H1 (cell line): Measurements from ENCODE around the gene CORO2B. TPM values are rescaled to one million over a fixed set of nuclear protein-coding genes. Genes with fewer than 3 reads are reported as not detected.

Experiments
- CTCF ChIA-PET: fragments of 300-600 bp; sonication (Branson Sonifier 250); formaldehyde crosslinking; loops from one replicate; lab custom pipeline; 2021; ENCODE audit not compliant: partially characterized antibody; lab: Charles Lee
- POLR2A ChIA-PET: fragments of 300-600 bp; sonication (Branson Sonifier 250); formaldehyde crosslinking; loops from one replicate; lab custom pipeline; 2021; ENCODE audit warnings: inconsistent platforms; ENCODE audit not compliant: partially characterized antibody; lab: Charles Lee
- DNase-seq, 2 experiments: peaks; one replicate each; pipeline versions ENCODE4 v3.0.0 to v3.0.0-alpha.2; 2010 to 2022; ENCODE audit warnings: low spot score in 2 of 2, low read depth in 1 of 2, mixed read lengths in 1 of 2
- FAIRE-seq: peaks from 2 replicates; lab custom pipeline; 2011; peaks lifted over from hg19 to GRCh38; lab: Jason Lieb, UNC
- H2AFZ ChIP-seq: 2 replicates; pipeline ENCODE4 v1.8.1; 2012; ENCODE audit warnings: low read length, inconsistent platforms
- H2AK5ac ChIP-seq: 2 replicates; pipeline ENCODE4 v1.6.1; 2013; ENCODE audit warnings: low read depth, low read length
- H2BK120ac ChIP-seq: replicated peaks from 2 replicates; pipeline ENCODE3; 2013; ENCODE audit warnings: low read depth, low read length, inconsistent platforms
- H2BK12ac ChIP-seq: 2 replicates; pipeline ENCODE4 v1.6.1; 2013; ENCODE audit warnings: low read depth, low read length
- H2BK15ac ChIP-seq: 2 replicates; pipeline ENCODE4 v1.6.1; 2013; ENCODE audit warnings: low read length
- H2BK20ac ChIP-seq: 2 replicates; pipeline ENCODE4 v1.6.1; 2013; ENCODE audit warnings: low read length
- H2BK5ac ChIP-seq: 2 replicates; pipeline ENCODE4 v1.6.1; 2013; ENCODE audit warnings: low read depth, low read length
- H3K14ac ChIP-seq: 2 replicates; pipeline ENCODE4 v1.6.1; 2013; ENCODE audit warnings: inconsistent platforms; ENCODE audit not compliant: insufficient read length
- H3K18ac ChIP-seq: 2 replicates; pipeline ENCODE4 v1.6.1; 2013; ENCODE audit warnings: low read length; ENCODE audit errors: extremely low read depth
- H3K23ac ChIP-seq: 2 replicates; pipeline ENCODE4 v1.6.1; 2013; ENCODE audit warnings: inconsistent platforms; ENCODE audit not compliant: insufficient read length
- H3K23me2 ChIP-seq: 2 replicates; pipeline ENCODE4 v1.6.1; 2013; ENCODE audit warnings: low read depth, low read length
- H3K27ac ChIP-seq: 2 replicates; pipeline ENCODE4 v1.6.1; 2011; ENCODE audit warnings: low read depth, low read length, inconsistent platforms
- H3K27me3 ChIP-seq, 4 experiments: replicated peaks in 1 of 4; 1 replicate in 1 of 4; 2 replicates in 3 of 4; pipeline versions ENCODE4 v1.6.1 to v1.8.1; 2011 to 2013; ENCODE audit warnings: low read length in 3 of 4, mild to moderate bottlenecking in 3 of 4, inconsistent platforms in 2 of 4, mixed read lengths in 2 of 4, moderate library complexity in 1 of 4; ENCODE audit not compliant: control insufficient read depth in 3 of 4, insufficient read depth in 3 of 4; ENCODE audit errors: extremely low read depth in 1 of 4
- H3K36me3 ChIP-seq, 4 experiments: 2 replicates each; pipeline versions ENCODE4 v1.6.1 to v1.8.1; 2011 to 2013; ENCODE audit warnings: mild to moderate bottlenecking in 4 of 4, low read length in 3 of 4, moderate library complexity in 2 of 4, control low read depth in 1 of 4, inconsistent platforms in 1 of 4; ENCODE audit not compliant: insufficient read depth in 4 of 4, control insufficient read depth in 2 of 4
- H3K4ac ChIP-seq: replicated peaks from 2 replicates; pipeline ENCODE3; 2013; ENCODE audit warnings: low read length, low read depth, mixed read lengths, inconsistent platforms; ENCODE audit not compliant: insufficient read length
- H3K4me1 ChIP-seq, 4 experiments: replicated peaks in 1 of 4; 1 replicate in 1 of 4; 2 replicates in 3 of 4; pipeline versions ENCODE4 v1.6.1 to v1.8.1; 2011 to 2013; ENCODE audit warnings: low read length in 3 of 4, inconsistent platforms in 2 of 4, mixed read lengths in 1 of 4; ENCODE audit not compliant: insufficient read depth in 4 of 4, control insufficient read depth in 3 of 4
- H3K4me2 ChIP-seq, 2 experiments: 2 replicates each; pipeline versions ENCODE4 v1.6.1 to v1.8.1; 2011 to 2013; ENCODE audit warnings: low read depth in 2 of 2, low read length in 2 of 2, control low read depth in 1 of 2, inconsistent platforms in 1 of 2, mild to moderate bottlenecking in 1 of 2; ENCODE audit not compliant: insufficient read depth in 1 of 2
- H3K4me3 ChIP-seq, 4 experiments: fragments of 200-600, 300-600 bp in 1 of 4; sonication (generic), shearing (Covaris generic), sonication (Bioruptor Twin) in 1 of 4; 2 replicates each; pipeline versions ENCODE4 v1.5.1 to v1.8.1; 2011 to 2016; ENCODE audit warnings: low read length in 4 of 4, low read depth in 3 of 4, control low read depth in 2 of 4, inconsistent platforms in 2 of 4, mild to moderate bottlenecking in 2 of 4, mixed read lengths in 1 of 4, moderate library complexity in 1 of 4; ENCODE audit not compliant: insufficient read depth in 2 of 4; ENCODE audit errors: extremely low read depth in 1 of 4
- H3K56ac ChIP-seq: replicated peaks from 2 replicates; pipeline ENCODE3; 2013; ENCODE audit warnings: low read depth, mild to moderate bottlenecking, mixed read lengths, low read length, inconsistent platforms; ENCODE audit not compliant: insufficient read length
- H3K79me1 ChIP-seq: 2 replicates; pipeline ENCODE4 v1.6.1; 2013; ENCODE audit warnings: low read depth, low read length, control low read depth
- H3K79me2 ChIP-seq, 2 experiments: 2 replicates each; pipeline versions ENCODE4 v1.6.1 to v1.8.1; 2012 to 2013; ENCODE audit warnings: low read length in 2 of 2, mild to moderate bottlenecking in 2 of 2, inconsistent platforms in 1 of 2; ENCODE audit not compliant: insufficient read depth in 2 of 2, control insufficient read depth in 1 of 2
- H3K9ac ChIP-seq, 4 experiments: replicated peaks in 1 of 4; 1 replicate in 1 of 4; 2 replicates in 3 of 4; pipeline versions ENCODE4 v1.6.1 to v1.8.1; 2011 to 2013; ENCODE audit warnings: low read depth in 3 of 4, low read length in 3 of 4, control low read depth in 2 of 4, mild to moderate bottlenecking in 2 of 4, moderate library complexity in 2 of 4, inconsistent platforms in 1 of 4; ENCODE audit errors: extremely low read depth in 1 of 4
- H3K9me3 ChIP-seq, 2 experiments: 2 replicates each; pipeline versions ENCODE4 v1.6.1 to v1.8.1; 2012 to 2013; ENCODE audit warnings: mild to moderate bottlenecking in 2 of 2, moderate library complexity in 2 of 2, control low read depth in 1 of 2, inconsistent platforms in 1 of 2, low read depth in 1 of 2, low read length in 1 of 2, mixed read lengths in 1 of 2; ENCODE audit not compliant: insufficient read depth in 2 of 2
- H4K20me1 ChIP-seq, 2 experiments: replicated peaks in 1 of 2; 2 replicates each; pipeline versions ENCODE3 to v1.8.1; 2011 to 2013; ENCODE audit warnings: inconsistent platforms in 2 of 2, low read length in 2 of 2, mild to moderate bottlenecking in 1 of 2; ENCODE audit not compliant: insufficient read depth in 2 of 2, control insufficient read depth in 1 of 2
- H4K5ac ChIP-seq: 2 replicates; pipeline ENCODE4 v1.6.1; 2013; ENCODE audit warnings: low read length, low read depth, mixed read lengths, inconsistent platforms; ENCODE audit not compliant: insufficient read length
- H4K8ac ChIP-seq: 2 replicates; pipeline ENCODE4 v1.8.0; 2013; ENCODE audit warnings: mild to moderate bottlenecking, moderate library complexity, low read length, inconsistent platforms; ENCODE audit not compliant: insufficient read depth; ENCODE audit errors: extremely low read depth
- H4K91ac ChIP-seq: replicated peaks from 2 replicates; pipeline ENCODE3; 2013; ENCODE audit warnings: low read length, mixed read lengths, inconsistent platforms; ENCODE audit not compliant: insufficient read length
- ASH2L ChIP-seq: fragments of 200-600, 300-600 bp; sonication (generic); IDR thresholded peaks from one replicate; pipeline ENCODE4 v1.7.1; 2017; ENCODE audit warnings: low read length
- CBX8 ChIP-seq: fragments of 300-800, 300-1000 bp; sonication (generic); IDR thresholded peaks from 2 replicates; pipeline ENCODE4 v1.7.1; 2016; ENCODE audit warnings: low read depth, low read length, borderline replicate concordance
- CEBPB ChIP-seq: IDR thresholded peaks from 2 replicates; pipeline ENCODE4 v1.6.1; 2012; ENCODE audit warnings: low read depth, low read length
- CHD1 ChIP-seq: IDR thresholded peaks from 2 replicates; pipeline ENCODE4 v1.6.1; 2012; ENCODE audit warnings: low read depth, low read length, improper control_type of control experiment
- CHD2 ChIP-seq: IDR thresholded peaks from 2 replicates; pipeline ENCODE4 v1.6.1; 2012; ENCODE audit warnings: low read length, improper control_type of control experiment
- FOSL1 ChIP-seq: IDR thresholded peaks from 2 replicates; pipeline ENCODE4 v1.6.1; 2011; ENCODE audit warnings: mild to moderate bottlenecking, low read depth, low read length, moderate library complexity; ENCODE audit not compliant: insufficient read depth
- GTF2F1 ChIP-seq: IDR thresholded peaks from 2 replicates; pipeline ENCODE4 v1.6.1; 2012; ENCODE audit warnings: low read depth, low read length, improper control_type of control experiment, borderline replicate concordance
- JUND ChIP-seq: IDR thresholded peaks from 2 replicates; pipeline ENCODE4 v1.6.1; 2011; ENCODE audit warnings: mild to moderate bottlenecking, improper control_type of control experiment, low read length
- KDM1A ChIP-seq: fragments of 200-600, 300-600 bp; sonication (generic); IDR thresholded peaks from 2 replicates; pipeline ENCODE4 v1.7.1; 2016; ENCODE audit warnings: mild to moderate bottlenecking, low read length, borderline replicate concordance
- KDM4A ChIP-seq: IDR thresholded peaks from one replicate; pipeline ENCODE4 v1.7.1; 2012; ENCODE audit warnings: low read depth, mild to moderate bottlenecking, moderate library complexity, low read length, inconsistent platforms; ENCODE audit not compliant: severe bottlenecking
- MAX ChIP-seq: IDR thresholded peaks from 2 replicates; pipeline ENCODE4 v1.6.1; 2012; ENCODE audit warnings: inconsistent platforms
- POLR2A ChIP-seq, 2 experiments: IDR thresholded peaks; 1 replicate in 1 of 2; 2 replicates in 1 of 2; pipeline ENCODE4 v1.6.1; 2011; ENCODE audit warnings: low read depth in 2 of 2, low read length in 2 of 2, mild to moderate bottlenecking in 2 of 2; ENCODE audit errors: control extremely low read depth in 1 of 2
- RFX5 ChIP-seq: IDR thresholded peaks from 2 replicates; pipeline ENCODE4 v1.6.1; 2011; ENCODE audit warnings: low read depth, low read length, improper control_type of control experiment, borderline replicate concordance
- SIN3A ChIP-seq, 2 experiments: IDR thresholded peaks in 1 of 2; conservative IDR thresholded peaks in 1 of 2; 2 replicates each; pipeline ENCODE4 v1.6.1; 2011 to 2012; ENCODE audit warnings: low read length in 2 of 2, improper control_type of control experiment in 1 of 2, low read depth in 1 of 2, mild to moderate bottlenecking in 1 of 2
- TEAD4 ChIP-seq: IDR thresholded peaks from 2 replicates; pipeline ENCODE4 v1.6.1; 2012; ENCODE audit warnings: low read depth, low read length, inconsistent platforms, mixed read lengths
- WGBS, 2 experiments: shearing (Covaris generic) in 1 of 2; methylation state at CpG; one replicate each; pipeline versions ENCODE4 v1.1.6 to v1.1.7; 2013 to 2015; ENCODE audit warnings: low lambda C conversion rate in 2 of 2, mixed read lengths in 2 of 2, inconsistent platforms in 1 of 2, low coverage in 1 of 2, missing lambda C conversion rate in 1 of 2; ENCODE audit not compliant: insufficient replicate concordance in 2 of 2, insufficient coverage in 1 of 2, insufficient read length in 1 of 2; ENCODE audit errors: extremely low coverage in 1 of 2, missing lambda C conversion rate in 1 of 2; 5-methylcytosine and 5-hydroxymethylcytosine counted together
- polyA plus RNA-seq, 7 experiments: library from polyadenylated mRNA; depleted of rRNA in 3 of 7; stranded (reverse) in 5 of 7; unstranded in 2 of 7; fragments of >200 nt in 5 of 7; fragments of 200-250 nt in 2 of 7; gene quantifications; 1 replicate in 5 of 7; 2 replicates in 1 of 7; 4 replicates in 1 of 7; pipeline versions ENCODE4 v1.2.1 to v1.2.3, GENCODE V29; 2011 to 2013; ENCODE audit warnings: missing spikeins in 2 of 7, mixed read lengths in 2 of 7
- total RNA-seq: library from RNA; stranded (reverse); fragmentation: NEBNext Ultra II Directional; extraction: Animal tissue kit (Norgen Biotek cat#: 25700); gene quantifications from 2 replicates; pipeline ENCODE4 v1.2.1, GENCODE V29; 2021

The CORO2B gene
- total and polyA plus RNA-seq, 2 of the 8 experiments (the other 6 are each of a cell fraction or from before 2014, with no cell fraction given) = 3.4 to 6.7 TPM

DNA sequence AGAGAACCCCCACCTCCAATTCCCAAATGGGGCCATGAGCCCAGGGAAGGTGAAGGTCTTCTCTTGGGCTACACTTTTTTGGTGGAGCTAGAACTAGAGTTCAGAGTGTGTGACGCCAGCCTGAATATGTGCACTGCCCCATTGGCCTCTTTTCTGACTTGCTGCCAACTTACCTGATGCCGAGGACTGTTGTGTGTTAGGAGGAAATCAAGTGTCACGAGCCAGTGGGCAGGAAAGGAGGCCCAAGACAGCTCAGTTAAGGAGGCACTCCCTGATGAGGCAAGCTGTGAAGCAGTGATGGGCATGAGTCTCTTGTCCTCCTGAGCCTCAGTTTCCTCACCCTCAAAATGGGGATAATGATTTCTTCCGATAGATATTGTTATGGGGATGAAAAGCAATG is 134.1 kb downstream of the CORO2B start:
- no peak overlapping the region for H2AFZ ChIP-seq
- H3K23ac ChIP-seq = no peak overlapping the region
- FAIRE-seq (no peak), DNase-seq (no peak)
- no peaks in the 10 kb centered on the region for H3K79me1 ChIP-seq
- no peaks in the 10 kb centered on the region for H3K79me2 ChIP-seq
- H4K5ac ChIP-seq = no peak overlapping the region
- H3K9me3 ChIP-seq = no peaks in the 10 kb centered on the region
- no peak overlapping the region for H2BK12ac ChIP-seq
- H3K4me2 ChIP-seq = no peak overlapping the region
- H4K20me1 ChIP-seq = no peaks in the 10 kb centered on the region
- no peak overlapping the region for H3K27ac ChIP-seq
- no peak overlapping the region for H2BK20ac ChIP-seq
- no peak overlapping the region for H3K56ac ChIP-seq
- POLR2A ChIA-PET = interaction anchor here (1.2 kb wide), 2 partner anchors 9 kb away, joined by 3 to 4 read pairs; no protein-coding TSS in a partner anchor
- no peak overlapping the region for H3K4ac ChIP-seq
- H2AK5ac ChIP-seq = no peak overlapping the region
- H4K8ac ChIP-seq = no peak overlapping the region
- 90% methylated on average over 4 of the region's 4 CpGs; no CpG with 5 or more reads in 1 of the 2 experiments for WGBS, 2 experiments
- no peak overlapping the region for H3K4me3 ChIP-seq
- no peaks in the 10 kb centered on the region for H3K36me3 ChIP-seq
- no peaks in the 10 kb centered on the region for H3K23me2 ChIP-seq
- H2BK120ac ChIP-seq = no peak overlapping the region
- H3K9ac ChIP-seq = no peak overlapping the region
- CTCF ChIA-PET = interaction anchor here (0.5 to 2.0 kb wide), 9 partner anchors 9 to 335 kb away, joined by 3 to 5 read pairs (median 4); no protein-coding TSS in a partner anchor
- no peak overlapping the region for H4K91ac ChIP-seq
- H3K18ac ChIP-seq = no peak overlapping the region
- H2BK5ac ChIP-seq = no peak overlapping the region
- H3K14ac ChIP-seq = no peak overlapping the region
- H3K4me1 ChIP-seq = no peaks in the 10 kb centered on the region
- H2BK15ac ChIP-seq = no peak overlapping the region
- H3K27me3 ChIP-seq = no peaks in the 10 kb centered on the region; a peak in 1 of 7 replicates
- no peak for TF ChIP-seq CHD2
- TF ChIP-seq CHD1 = no peak
- TF ChIP-seq KDM4A = no peak
- TF ChIP-seq KDM1A = no peak
- TF ChIP-seq SIN3A (conservative IDR thresholded peaks at IDR 0.05 in 1 of 2, IDR thresholded peaks at IDR 0.05 in 1 of 2; ENCODE audit: low read depth in 1 of 2, low read length in 2 of 2) = no peak
- no peak for TF ChIP-seq GTF2F1
- no peak for TF ChIP-seq CBX8
- TF ChIP-seq CEBPB = no peak
- no peak for TF ChIP-seq ASH2L
- TF ChIP-seq POLR2A (IDR thresholded peaks at IDR 0.05; ENCODE audit: control extremely low read depth in 1 of 2, low read depth in 2 of 2, low read length in 2 of 2) = no peak
- TF ChIP-seq RFX5 = no peak
- no peak for TF ChIP-seq FOSL1
- no peak for TF ChIP-seq TEAD4
- TF ChIP-seq JUND = no peak
- no peak for TF ChIP-seq MAX
